GM04503 (cell line): ENCODE measurements around the gene CNDP2.

Experiments
- DNase-seq: peaks from one replicate; pipeline ENCODE4 v3.0.0-alpha.2; 2012; ENCODE audit warnings: low read depth

CNDP2 gene

DNA sequence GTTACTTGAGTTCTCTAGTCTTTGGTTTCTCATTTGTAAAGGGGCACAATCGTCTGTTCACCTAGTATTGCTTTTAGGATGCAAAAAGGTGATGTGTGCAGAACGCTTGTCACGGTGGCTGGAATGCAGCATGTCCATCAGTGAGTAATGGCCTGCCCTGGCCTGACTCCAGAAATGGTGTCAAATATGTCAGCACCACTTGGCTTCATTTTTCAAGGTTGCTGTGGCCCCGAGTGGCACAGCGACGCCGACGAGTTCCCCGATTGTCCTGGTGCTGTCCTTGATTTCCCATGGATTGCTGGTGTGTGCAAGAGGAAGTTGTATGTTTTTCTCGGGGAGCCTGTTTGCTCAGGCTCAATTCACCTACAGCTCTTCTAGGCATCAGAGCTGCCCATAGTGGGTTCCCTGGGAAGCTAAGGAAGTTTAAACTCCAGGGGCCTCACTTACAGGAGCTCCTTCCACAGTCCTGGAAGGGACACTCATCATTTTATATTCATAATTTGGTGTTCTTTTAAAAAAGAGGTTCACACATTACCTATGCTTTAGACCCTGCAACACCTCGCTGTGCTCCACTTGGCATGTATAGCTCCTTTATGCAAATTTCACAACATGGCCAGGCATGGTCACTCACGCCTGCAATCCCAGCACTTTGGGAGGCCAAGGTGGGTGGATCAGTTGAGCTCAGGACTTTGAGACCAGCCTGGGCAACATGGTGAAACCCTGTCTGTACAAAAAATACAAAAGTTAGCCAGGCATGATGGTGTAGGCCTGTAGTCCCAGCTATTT lies 75.9 kb downstream of the CNDP2 start:
- DNase-seq, result no peak

DNA sequence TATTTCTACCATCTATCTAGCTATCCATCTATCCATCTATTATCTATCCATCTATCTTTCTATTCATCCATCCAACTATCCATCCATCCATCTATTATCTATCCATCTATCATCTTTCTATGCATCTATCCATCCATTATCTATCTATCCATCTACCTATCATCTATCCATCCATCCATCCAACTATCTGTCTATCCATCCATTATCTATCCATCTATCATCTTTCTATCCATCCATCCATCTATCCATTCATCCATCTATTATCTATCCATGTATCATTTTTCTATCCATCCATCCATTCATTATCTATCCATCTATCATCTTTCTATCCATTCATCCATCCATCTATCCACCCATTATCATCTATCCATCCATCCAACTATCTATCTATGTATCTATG lies 76.9 kb downstream of the CNDP2 start:
- DNase-seq, result no peak
